Measurements from ENCODE around the gene MSMP. TPM values are rescaled to one million over a fixed set of nuclear protein-coding genes. Genes with fewer than 3 reads are reported as not detected.

Gene MSMP
- total and polyA plus RNA-seq, 9 of the 15 experiments (the other 6 are each of a cell fraction or from before 2014, with no cell fraction given) = 0.60 TPM; not detected in 8

DNA sequence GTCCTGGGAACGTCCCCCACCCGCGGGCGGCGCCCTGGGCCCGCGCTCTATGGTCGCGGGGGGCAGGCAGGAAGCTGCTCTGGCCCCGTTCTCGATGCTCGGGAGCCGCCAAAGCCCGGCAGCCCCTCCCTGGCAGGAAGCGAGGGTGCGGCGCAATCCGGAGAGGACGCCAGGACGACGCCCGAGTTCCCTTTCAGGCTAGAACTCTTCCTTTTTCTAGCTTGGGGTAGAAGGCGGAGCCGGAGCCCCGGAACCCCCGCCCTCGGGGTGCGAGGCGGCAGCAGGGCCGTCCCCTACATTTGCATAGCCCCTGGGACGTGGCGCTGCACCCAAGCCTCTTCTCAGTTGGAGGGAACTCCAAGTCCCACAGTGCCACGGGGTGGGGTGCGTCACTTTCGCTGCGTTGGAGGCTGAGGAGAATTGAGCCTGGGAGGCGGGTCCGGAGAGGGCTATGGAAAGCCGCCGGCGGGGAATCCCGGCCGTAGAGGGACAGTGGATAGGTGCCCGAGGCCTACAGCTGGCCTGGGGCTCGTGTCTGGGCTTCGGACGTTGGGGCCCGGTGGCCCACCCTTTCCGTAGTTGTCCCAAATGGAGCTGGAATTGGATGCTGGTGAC, 21.8 kb downstream of the MSMP start, which contains the start of the genes CREB3 and TLN1 (continued):
- TF ChIP-seq PHF21A (IDR thresholded peaks at IDR 0.05; ENCODE audit: borderline replicate concordance, low read depth) (no peak), CBX8 (IDR thresholded peaks at IDR 0.05; ENCODE audit: borderline replicate concordance, extremely low read depth, low read depth, low read length, poor library complexity, severe bottlenecking) (no peak), FOXA3 (CRISPR knock-in tag; conservative IDR thresholded peaks at IDR 0.05 in 1 of 2, IDR thresholded peaks at IDR 0.05 in 1 of 2) (no peak), RFX5 (IDR thresholded peaks at IDR 0.05; ENCODE audit: low read depth, low read length) (no peak), EGR1 (conservative IDR thresholded peaks at IDR 0.05) (no peak), WHSC1 (IDR thresholded peaks at IDR 0.05; ENCODE audit: low read length) (no peak), SNIP1 (IDR thresholded peaks at IDR 0.05; ENCODE audit: low read depth) (peak; percentile 94), ASH1L (IDR thresholded peaks at IDR 0.05; ENCODE audit: borderline replicate concordance, low read depth, partially characterized antibody) (no peak), HNRNPLL (IDR thresholded peaks at IDR 0.05; ENCODE audit: low read depth, low read length, poor library complexity, severe bottlenecking) (peak; percentile 84), FOS (IDR thresholded peaks at IDR 0.05; ENCODE audit: extremely low read depth, insufficient read length) (no peak), CHD2 (IDR thresholded peaks at IDR 0.05; ENCODE audit: low read depth, low read length) (no peak), TARDBP (IDR thresholded peaks at IDR 0.05) (no peak)
- TF ChIP-seq, protein P1, sequence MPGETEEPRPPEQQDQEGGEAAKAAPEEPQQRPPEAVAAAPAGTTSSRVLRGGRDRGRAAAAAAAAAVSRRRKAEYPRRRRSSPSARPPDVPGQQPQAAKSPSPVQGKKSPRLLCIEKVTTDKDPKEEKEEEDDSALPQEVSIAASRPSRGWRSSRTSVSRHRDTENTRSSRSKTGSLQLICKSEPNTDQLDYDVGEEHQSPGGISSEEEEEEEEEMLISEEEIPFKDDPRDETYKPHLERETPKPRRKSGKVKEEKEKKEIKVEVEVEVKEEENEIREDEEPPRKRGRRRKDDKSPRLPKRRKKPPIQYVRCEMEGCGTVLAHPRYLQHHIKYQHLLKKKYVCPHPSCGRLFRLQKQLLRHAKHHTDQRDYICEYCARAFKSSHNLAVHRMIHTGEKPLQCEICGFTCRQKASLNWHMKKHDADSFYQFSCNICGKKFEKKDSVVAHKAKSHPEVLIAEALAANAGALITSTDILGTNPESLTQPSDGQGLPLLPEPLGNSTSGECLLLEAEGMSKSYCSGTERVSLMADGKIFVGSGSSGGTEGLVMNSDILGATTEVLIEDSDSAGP (CRISPR knock-in tag; IDR thresholded peaks at IDR 0.05) = no peak
- TF ChIP-seq, protein P2, sequence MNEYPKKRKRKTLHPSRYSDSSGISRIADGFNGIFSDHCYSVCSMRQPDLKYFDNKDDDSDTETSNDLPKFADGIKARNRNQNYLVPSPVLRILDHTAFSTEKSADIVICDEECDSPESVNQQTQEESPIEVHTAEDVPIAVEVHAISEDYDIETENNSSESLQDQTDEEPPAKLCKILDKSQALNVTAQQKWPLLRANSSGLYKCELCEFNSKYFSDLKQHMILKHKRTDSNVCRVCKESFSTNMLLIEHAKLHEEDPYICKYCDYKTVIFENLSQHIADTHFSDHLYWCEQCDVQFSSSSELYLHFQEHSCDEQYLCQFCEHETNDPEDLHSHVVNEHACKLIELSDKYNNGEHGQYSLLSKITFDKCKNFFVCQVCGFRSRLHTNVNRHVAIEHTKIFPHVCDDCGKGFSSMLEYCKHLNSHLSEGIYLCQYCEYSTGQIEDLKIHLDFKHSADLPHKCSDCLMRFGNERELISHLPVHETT (CRISPR knock-in tag; conservative IDR thresholded peaks at IDR 0.05 in 1 of 2, IDR thresholded peaks at IDR 0.05 in 1 of 2) = peak in 1 of 2 experiments; percentile 97; a peak in 2 of 4 replicates
- TF ChIP-seq, protein P3, sequence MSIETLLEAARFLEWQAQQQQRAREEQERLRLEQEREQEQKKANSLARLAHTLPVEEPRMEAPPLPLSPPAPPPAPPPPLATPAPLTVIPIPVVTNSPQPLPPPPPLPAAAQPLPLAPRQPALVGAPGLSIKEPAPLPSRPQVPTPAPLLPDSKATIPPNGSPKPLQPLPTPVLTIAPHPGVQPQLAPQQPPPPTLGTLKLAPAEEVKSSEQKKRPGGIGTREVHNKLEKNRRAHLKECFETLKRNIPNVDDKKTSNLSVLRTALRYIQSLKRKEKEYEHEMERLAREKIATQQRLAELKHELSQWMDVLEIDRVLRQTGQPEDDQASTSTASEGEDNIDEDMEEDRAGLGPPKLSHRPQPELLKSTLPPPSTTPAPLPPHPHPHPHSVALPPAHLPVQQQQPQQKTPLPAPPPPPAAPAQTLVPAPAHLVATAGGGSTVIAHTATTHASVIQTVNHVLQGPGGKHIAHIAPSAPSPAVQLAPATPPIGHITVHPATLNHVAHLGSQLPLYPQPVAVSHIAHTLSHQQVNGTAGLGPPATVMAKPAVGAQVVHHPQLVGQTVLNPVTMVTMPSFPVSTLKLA (conservative IDR thresholded peaks at IDR 0.05) = peak; percentile 35 to 64; a peak in 3 of 4 replicates
- TF ChIP-seq, protein P4, sequence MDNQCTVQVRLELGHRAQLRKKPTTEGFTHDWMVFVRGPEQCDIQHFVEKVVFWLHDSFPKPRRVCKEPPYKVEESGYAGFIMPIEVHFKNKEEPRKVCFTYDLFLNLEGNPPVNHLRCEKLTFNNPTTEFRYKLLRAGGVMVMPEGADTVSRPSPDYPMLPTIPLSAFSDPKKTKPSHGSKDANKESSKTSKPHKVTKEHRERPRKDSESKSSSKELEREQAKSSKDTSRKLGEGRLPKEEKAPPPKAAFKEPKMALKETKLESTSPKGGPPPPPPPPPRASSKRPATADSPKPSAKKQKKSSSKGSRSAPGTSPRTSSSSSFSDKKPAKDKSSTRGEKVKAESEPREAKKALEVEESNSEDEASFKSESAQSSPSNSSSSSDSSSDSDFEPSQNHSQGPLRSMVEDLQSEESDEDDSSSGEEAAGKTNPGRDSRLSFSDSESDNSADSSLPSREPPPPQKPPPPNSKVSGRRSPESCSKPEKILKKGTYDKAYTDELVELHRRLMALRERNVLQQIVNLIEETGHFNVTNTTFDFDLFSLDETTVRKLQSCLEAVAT (IDR thresholded peaks at IDR 0.05) = no peak
- TF ChIP-seq, protein P5, sequence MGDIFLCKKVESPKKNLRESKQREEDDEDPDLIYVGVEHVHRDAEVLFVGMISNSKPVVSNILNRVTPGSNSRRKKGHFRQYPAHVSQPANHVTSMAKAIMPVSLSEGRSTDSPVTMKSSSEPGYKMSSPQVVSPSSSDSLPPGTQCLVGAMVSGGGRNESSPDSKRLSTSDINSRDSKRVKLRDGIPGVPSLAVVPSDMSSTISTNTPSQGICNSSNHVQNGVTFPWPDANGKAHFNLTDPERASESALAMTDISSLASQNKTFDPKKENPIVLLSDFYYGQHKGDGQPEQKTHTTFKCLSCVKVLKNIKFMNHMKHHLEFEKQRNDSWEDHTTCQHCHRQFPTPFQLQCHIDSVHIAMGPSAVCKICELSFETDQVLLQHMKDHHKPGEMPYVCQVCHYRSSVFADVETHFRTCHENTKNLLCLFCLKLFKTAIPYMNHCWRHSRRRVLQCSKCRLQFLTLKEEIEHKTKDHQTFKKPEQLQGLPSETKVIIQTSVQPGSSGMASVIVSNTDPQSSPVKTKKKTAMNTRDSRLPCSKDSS (IDR thresholded peaks at IDR 0.05; ENCODE audit: low read depth, partially characterized antibody) = no peak

Measured in K562 (cell line).